ENCODE results near the gene RPL7L1.
"Not testable (repeated sequence)": the region's sequence is repeated elsewhere in the genome, so short reads cannot be mapped to it uniquely, and the experiment has no call there.

Gene RPL7L1

GRCh38 chr6:42894041-42894828, 14.8 kb downstream of the RPL7L1 start:
- DNase-seq = not testable (repeated sequence)

GRCh38 chr6:42896178-42896719, 16.8 kb downstream of the RPL7L1 start:
- no peak for DNase-seq

- peak; percentile 42 for DNase-seq
Observed at GRCh38 chr6:42898891-42899361, 19.5 kb downstream of the RPL7L1 start.

- DNase-seq = no peak
Observed at GRCh38 chr6:42899871-42900270, 20.5 kb downstream of the RPL7L1 start.

GRCh38 chr6:42901538-42901957, 22.1 kb downstream of the RPL7L1 start:
- peak; percentile 87 for DNase-seq

- DNase-seq = not testable (repeated sequence)
Observed at GRCh38 chr6:42902429-42903263, 23.2 kb downstream of the RPL7L1 start.

GRCh38 chr6:42904467-42904866, 25.1 kb downstream of the RPL7L1 start:
- no peak for DNase-seq

GRCh38 chr6:42907336-42907735, 27.9 kb downstream of the RPL7L1 start:
- DNase-seq = no peak

- no peak for DNase-seq
Observed at GRCh38 chr6:42909835-42910234, 30.4 kb downstream of the RPL7L1 start.

GRCh38 chr6:42911171-42912021, 32.0 kb downstream of the RPL7L1 start:
- DNase-seq = no peak

GRCh38 chr6:42914546-42914945, 35.1 kb downstream of the RPL7L1 start:
- DNase-seq = no peak

GRCh38 chr6:42915732-42916131, 36.3 kb downstream of the RPL7L1 start, which contains the start of gene PTCRA:
Gene PTCRA (plus strand): TSS chr6:42916053. CDS start chr6:42916070, 17 bp downstream.
- no peak for DNase-seq

GRCh38 chr6:42916288-42916687, 36.9 kb downstream of the RPL7L1 start:
- DNase-seq = no peak

GRCh38 chr6:42921801-42922200, 42.4 kb downstream of the RPL7L1 start:
- no peak for DNase-seq

GRCh38 chr6:42923666-42924065, 44.2 kb downstream of the RPL7L1 start:
- DNase-seq = no peak

GRCh38 chr6:42925248-42925857, 45.9 kb downstream of the RPL7L1 start:
- DNase-seq = no peak

GRCh38 chr6:42928986-42929820, 49.8 kb downstream of the RPL7L1 start, which contains the start of gene CNPY3:
Gene CNPY3 (plus strand): TSS chr6:42929480. CDS start chr6:42929571, 91 bp downstream.
- DNase-seq = peak; percentile 95

- no peak for DNase-seq
Observed at GRCh38 chr6:42929821-42930360, 50.5 kb downstream of the RPL7L1 start.

GRCh38 chr6:42932412-42932811, 53.0 kb downstream of the RPL7L1 start:
- DNase-seq = no peak

GRCh38 chr6:42933205-42933604, 53.8 kb downstream of the RPL7L1 start:
- DNase-seq = no peak

- DNase-seq = no peak
Observed at GRCh38 chr6:42935322-42935721, 55.9 kb downstream of the RPL7L1 start.
